HL-60/S4 treated with retinoic acid at 250 ng/mL for 4 days and 3 days (cell line): Measurements from ENCODE around the gene SCYGR2.

Experiments
- in situ Hi-C: fragments of 300-500 bp; cut with MboI; formaldehyde crosslinking; loops from 2 replicates; pipeline ENCODE4 v1.7.0; 2022; ENCODE audit warnings: low sequenced_read_pairs

The SCYGR2 gene

DNA sequence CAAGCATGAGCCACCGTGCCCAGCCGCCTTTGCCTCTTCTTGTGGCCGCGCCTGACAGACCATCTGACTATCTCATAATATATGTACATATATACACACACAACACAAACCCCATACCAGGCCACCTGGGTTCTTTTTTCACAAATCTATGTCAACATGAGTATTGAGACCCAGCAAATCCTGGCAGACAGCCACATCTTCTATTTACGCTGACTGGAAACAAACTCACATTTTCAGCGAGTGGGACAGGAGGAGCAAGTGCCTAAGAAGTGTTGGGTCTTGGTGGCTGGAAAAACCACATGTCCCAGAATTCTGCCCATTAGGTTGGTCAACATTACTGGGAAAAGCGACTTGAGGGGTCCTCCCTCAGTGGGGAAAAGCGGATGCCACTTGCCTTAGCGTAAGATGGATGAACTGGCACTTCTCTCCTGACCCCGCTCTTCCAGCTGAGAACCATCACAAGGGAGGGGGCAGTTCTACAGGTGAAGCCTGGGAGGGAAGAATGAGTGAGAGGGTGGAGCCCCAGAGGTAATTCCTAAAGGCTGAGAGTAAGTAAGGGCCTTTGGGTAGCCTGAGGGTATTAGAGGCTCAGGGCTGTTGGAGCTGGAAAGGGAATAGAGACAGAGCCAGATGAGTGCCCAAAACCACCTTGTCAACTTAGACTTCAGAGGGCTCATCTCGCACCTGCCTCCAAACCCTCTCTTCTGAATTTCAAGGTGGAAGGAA, 14.0 kb downstream of the SCYGR2 start:
- in situ Hi-C loops: no loop called here

DNA sequence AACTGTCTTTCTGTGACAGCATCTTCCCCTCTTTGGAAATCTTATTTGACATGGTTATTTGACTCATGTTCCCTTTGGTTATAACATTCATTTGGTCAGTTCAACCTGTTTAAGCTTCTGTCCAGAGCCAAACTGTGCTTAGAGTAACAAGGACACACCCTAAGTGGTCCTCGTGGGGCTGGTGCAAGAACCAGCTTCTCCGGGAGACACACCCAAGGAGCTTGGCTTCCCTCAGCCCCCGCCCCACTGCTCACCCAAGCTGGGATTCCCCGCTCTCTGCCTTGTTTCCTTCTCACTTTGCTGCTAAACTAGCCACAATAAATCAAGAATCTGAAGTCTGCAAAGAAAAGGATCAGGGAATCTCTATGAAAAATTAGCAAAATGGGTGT, 14.6 kb downstream of the SCYGR2 start:
- in situ Hi-C loops: no loop called here

DNA sequence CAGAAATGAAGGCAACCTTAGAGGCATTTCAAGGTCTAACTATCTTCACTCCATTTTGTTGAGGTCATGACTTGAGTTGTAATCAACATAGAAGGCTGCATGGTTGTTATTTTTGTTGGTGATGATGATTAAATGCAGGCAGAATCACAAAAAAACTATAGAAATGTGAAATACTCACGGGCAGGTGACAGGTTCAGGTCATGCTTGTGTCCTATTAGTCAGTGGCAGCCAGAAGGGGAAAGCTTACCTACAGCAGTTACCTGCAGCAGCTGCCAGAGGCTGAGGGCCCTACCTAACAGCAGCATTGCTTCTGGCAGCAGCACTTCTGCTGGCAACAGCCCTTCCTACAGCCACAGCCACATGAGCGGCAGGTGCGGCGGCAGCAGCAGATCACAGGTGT, 15.6 kb downstream of the SCYGR2 start:
- in situ Hi-C loops: no loop called here

- in situ Hi-C loops: no loop called here
Measured at GRCh38 chr2:227614740-227615139, 16.0 kb downstream of the SCYGR2 start, which contains the start of gene SCYGR3. Gene SCYGR3 (minus strand): TSS chr2:227614840. CDS start chr2:227614840, 0 bp downstream.

GRCh38 chr2:227615181-227615580, 16.5 kb downstream of the SCYGR2 start:
- in situ Hi-C loops: no loop called here

- in situ Hi-C loops: no loop called here
Measured at GRCh38 chr2:227615906-227616305, 17.2 kb downstream of the SCYGR2 start.

- in situ Hi-C loops: no loop called here
Measured at GRCh38 chr2:227616631-227617030, 17.9 kb downstream of the SCYGR2 start.

DNA sequence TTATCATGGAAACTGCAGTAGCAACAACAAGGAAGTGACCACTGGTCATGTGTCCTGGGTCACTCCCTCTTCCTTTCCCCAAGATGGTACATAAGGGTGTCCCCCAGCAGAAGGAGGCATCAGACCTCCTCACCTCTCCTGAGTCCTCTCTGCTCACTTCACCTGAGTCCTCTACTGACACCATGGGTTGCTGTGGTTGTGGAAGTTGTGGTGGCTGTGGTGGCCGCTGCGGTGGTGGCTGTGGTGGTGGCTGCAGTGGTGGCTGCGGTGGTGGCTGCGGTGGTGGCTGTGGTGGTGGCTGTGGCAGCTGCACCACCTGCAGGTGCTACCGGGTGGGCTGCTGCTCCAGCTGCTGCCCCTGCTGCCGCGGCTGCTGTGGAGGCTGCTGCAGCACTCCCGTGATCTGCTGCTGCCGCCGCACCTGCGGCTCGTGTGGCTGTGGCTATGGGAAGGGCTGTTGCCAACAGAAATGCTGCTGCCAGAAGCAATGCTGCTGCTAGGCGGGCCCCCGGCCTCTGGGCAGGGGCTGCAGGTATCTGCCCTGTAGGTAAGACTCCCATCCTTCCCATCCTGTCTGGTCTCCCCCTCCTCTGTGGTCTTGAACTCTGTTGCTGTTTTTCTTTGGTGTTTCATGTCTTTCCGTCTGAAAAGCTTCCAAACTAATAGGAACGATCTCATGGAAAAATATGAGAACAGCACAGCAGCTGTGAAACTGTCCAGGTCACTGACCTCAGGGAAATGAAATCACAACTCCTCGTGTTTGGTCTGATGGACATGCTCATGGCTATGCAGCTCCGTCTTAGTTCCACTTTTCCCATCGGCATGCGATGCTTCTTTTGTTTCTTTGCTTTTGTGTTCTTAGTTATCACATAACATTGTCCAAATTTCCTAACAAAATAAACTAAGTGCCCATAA, 18.9 kb downstream of the SCYGR2 start, which contains the start of gene SCYGR4:
SCYGR4 (plus strand) TSS at position 183 of the 915 bp plus-strand sequence; CDS start at position 183, 0 bp downstream.
- in situ Hi-C loops: no loop called here

GRCh38 chr2:227623226-227623625, 24.5 kb downstream of the SCYGR2 start:
- in situ Hi-C loops: no loop called here

DNA sequence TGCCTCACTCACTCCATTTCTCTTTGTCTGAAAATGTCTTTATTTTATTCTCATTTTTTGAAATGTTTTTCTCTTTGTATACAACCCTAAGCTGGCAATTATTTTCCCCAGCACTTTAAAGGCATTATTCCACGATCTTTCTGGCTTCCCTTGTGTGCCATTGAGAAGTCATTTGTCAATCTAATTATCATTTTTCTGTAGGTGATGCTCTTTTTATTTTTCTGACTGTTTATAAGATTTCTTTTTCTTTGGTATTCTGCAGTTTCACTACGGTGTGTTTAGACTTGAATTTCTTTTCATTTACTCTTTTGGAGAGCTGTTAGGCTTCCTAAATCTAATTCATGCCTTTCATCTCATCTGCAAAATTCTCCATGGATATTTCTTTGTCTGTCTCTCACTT, 26.7 kb downstream of the SCYGR2 start:
- in situ Hi-C loops: no loop called here

DNA sequence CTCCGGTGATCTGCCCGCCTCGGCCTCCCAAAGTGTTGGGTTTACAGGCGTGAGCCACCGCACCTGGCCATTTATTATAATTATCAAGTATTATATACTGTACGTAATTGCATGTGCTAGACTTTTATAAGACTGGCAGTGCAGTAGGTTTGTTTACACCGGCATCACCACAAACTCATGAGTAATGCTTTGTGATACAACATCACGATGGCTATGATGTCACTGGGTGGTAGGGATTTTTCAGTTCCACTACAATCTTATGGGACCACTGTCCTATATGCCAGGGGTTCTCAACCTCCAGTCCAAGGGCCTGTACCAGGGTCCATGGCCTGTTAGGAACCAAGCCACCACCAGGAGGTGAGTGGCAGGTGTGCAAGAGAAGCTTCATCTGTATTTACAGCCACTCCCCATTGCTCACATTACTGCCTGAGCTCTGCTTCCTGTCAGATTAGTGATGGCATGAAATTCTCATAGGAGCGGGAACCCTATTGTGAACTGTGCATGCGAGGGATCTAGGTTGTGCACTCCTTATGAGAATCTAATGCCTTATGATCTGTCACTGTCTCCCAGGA, 28.0 kb downstream of the SCYGR2 start:
- in situ Hi-C loops: no loop called here

DNA sequence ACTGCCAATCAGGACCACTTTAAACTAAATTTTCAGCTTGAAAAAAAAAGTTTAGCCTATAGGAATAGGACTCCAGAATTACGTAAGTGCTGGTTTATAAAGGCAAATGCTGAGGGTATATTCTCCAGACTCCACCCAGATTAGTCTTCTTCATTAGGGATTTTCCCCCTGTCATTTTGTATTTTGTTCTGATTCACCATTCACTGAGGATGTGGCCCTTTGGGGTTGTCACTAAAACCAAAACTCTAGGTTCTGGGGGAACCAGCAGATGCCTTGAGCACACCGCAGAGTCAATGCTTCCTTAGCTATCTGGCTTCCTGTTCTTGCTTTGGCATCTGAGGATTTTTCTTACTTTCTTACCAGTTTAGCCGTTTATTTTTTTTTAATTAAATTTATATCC, 29.1 kb downstream of the SCYGR2 start:
- in situ Hi-C loops: no loop called here

DNA sequence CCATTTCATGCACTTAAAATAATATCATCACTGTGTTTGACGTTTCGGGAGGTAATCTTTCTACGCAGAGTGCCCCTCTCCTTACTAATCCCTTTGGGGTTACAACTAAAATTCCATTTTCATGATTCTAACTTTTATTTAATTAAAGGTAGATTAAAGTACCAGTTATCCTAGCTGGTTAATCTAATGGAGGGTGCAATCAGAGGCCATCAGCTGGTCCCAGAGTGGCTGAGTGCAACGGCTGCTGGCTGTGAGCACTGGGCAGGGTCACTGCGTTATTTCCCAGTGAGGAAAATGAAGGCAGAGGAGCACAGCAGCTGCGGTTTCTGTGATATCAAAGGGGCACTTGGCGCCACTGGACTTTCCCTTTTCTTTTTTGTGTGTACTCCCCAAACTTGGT, 30.7 kb downstream of the SCYGR2 start:
- in situ Hi-C loops: no loop called here

GRCh38 chr2:227630322-227630721, 31.6 kb downstream of the SCYGR2 start:
- in situ Hi-C loops: no loop called here

DNA sequence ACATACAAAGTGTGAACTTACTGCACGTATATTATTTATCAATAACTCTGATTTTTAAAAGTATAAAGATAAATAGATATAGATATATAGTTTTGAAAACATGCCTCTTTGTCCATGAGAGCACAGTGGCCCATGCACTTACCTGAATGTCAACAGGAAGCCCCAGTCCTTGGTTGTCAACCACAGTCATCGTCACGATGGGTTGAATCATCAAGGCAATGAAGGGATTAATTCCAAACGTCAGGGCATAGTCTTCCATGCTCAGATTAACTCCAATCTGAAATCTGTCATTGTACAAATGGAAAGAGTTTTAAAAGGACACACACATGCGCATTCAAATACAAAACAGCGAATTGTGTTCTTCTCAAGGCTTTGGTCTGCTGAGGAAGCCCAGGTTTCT, 34.1 kb downstream of the SCYGR2 start:
- in situ Hi-C loops: no loop called here

- in situ Hi-C loops: no loop called here
Measured at GRCh38 chr2:227634201-227634600, 35.5 kb downstream of the SCYGR2 start.

DNA sequence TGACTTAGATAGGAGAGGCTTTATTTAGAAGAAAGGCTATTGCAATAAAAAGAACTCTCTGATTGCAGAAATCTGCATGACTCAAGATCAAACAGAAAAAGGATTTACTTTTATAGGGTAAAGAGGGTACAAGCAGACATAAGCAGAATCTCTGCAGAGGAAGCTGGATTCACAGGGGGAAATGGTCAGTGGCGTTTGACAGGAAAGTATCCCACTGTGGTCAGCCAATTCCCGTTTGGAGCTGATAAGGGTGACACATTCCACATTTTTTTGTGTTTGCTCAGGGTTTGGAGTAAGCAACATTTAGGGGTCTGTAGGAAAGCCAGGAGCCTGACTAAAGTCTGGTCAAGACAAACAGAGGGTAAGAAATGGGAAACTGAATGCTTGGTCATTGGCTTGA, 44.0 kb downstream of the SCYGR2 start:
- in situ Hi-C loops: no loop called here

GRCh38 chr2:227643990-227644551, 45.4 kb downstream of the SCYGR2 start:
- in situ Hi-C loops: no loop called here
